Calu3 (cell line): Measurements from ENCODE around the gene ECI1. TPM values are rescaled to one million over a fixed set of nuclear protein-coding genes. Genes with fewer than 3 reads are reported as not detected.

ENCODE experiments used
- BruUV-seq: library from RNA; stranded (reverse); fragments of 400-500 nt; replicated peaks from 2 replicates; lab custom pipeline; 2021; lab: Mats Ljungman, UMichigan
- CTCF ChIA-PET: fragments of 300-600 bp; sonication (Branson Sonifier 250); formaldehyde crosslinking; loops from one replicate; lab custom pipeline; 2022; ENCODE audit warnings: antibody characterized with exemption; lab: Charles Lee
- DNase-seq: peaks from one replicate; pipeline ENCODE4 v3.0.0; 2022
- H3K27ac Mint-ChIP-seq: one replicate; pipeline ENCODE4 v1.8.0; 2022; ENCODE audit warnings: mixed read lengths; ENCODE audit not compliant: unreplicated experiment
- H3K27me3 Mint-ChIP-seq: one replicate; pipeline ENCODE4 v1.8.0; 2022; ENCODE audit warnings: mixed read lengths; ENCODE audit not compliant: unreplicated experiment
- H3K36me3 Mint-ChIP-seq: one replicate; pipeline ENCODE4 v1.8.0; 2022; ENCODE audit warnings: mild to moderate bottlenecking, moderate library complexity, mixed read lengths; ENCODE audit not compliant: insufficient read depth, unreplicated experiment
- H3K4me1 Mint-ChIP-seq: one replicate; pipeline ENCODE4 v1.8.0; 2022; ENCODE audit warnings: mild to moderate bottlenecking, low read depth, mixed read lengths; ENCODE audit not compliant: unreplicated experiment
- H3K4me3 Mint-ChIP-seq: one replicate; pipeline ENCODE4 v1.8.0; 2022; ENCODE audit warnings: mild to moderate bottlenecking, low read depth, moderate library complexity, mixed read lengths; ENCODE audit not compliant: unreplicated experiment
- H3K9me3 Mint-ChIP-seq: one replicate; pipeline ENCODE4 v1.8.0; 2022; ENCODE audit warnings: low read depth, mixed read lengths; ENCODE audit not compliant: unreplicated experiment
- CTCF ChIP-seq: fragments of 200-600 bp; IDR thresholded peaks from one replicate; pipeline ENCODE4 v1.8.0; 2022; ENCODE audit warnings: antibody characterized with exemption; ENCODE audit not compliant: unreplicated experiment
- intact Hi-C: fragments of 100-400 bp; cut with micrococcal nuclease; formaldehyde crosslinking; loops from one replicate; pipeline ENCODE4 v1.10.0; 2022; ENCODE audit not compliant: unreplicated experiment
- total RNA-seq: library from RNA; stranded (reverse); gene quantifications from 2 replicates; pipeline ENCODE4 v1.2.3, GENCODE V29; 2022

ECI1 gene
- total RNA-seq, 1 experiment from 2014 or later: 85.7 TPM

GRCh38 chr16:2196162-2196980 lies 55.0 kb downstream of the ECI1 start, which contains the start of gene CASKIN1:
Gene CASKIN1 (minus strand): TSS chr16:2196605. CDS start chr16:2196432, 173 bp downstream.
- no TSS peak for BruUV-seq

GRCh38 chr16:2195322-2196161 lies 55.8 kb downstream of the ECI1 start:
- Mint-ChIP-seq H3K36me3 (peaks cover 20% of the 10 kb centered on the region), H3K4me3 (peak overlapping the region; percentile 58), H3K4me1 (peaks cover 10% of the 10 kb centered on the region), H3K27ac (no peak overlapping the region), H3K9me3 (no peaks in the 10 kb centered on the region), H3K27me3 (peaks cover 92% of the 10 kb centered on the region)
- no peak for DNase-seq
- intact Hi-C loops: no loop called here
- CTCF ChIA-PET: interaction anchor here (0.8 to 2.4 kb wide), 10 partner anchors 8 to 469 kb away, joined by 3 to 27 read pairs (median 4); partner anchors contain the start of genes ECI1, PGP and TRAF7
- no peak for TF ChIP-seq CTCF
- BruUV-seq: no TSS peak

More at GRCh38 chr16:2196162-2196980, 55.0 kb downstream of the ECI1 start, which contains the start of gene CASKIN1:
- peaks cover 20% of the 10 kb centered on the region for H3K36me3 Mint-ChIP-seq
- H3K4me3 Mint-ChIP-seq: peak within 1 kb of the TSS; percentile 62
- CTCF ChIA-PET: interaction anchor here (2.4 kb wide), 1 partner anchor 305 kb away, joined by 9 read pairs; no protein-coding TSS in a partner anchor
- intact Hi-C loops: no loop called here
- no peaks in the 10 kb centered on the region for H3K9me3 Mint-ChIP-seq
- peak; percentile 36 for DNase-seq
- H3K27me3 Mint-ChIP-seq: peaks cover 96% of the 10 kb centered on the region
- no peak for TF ChIP-seq CTCF
- no peak within 1 kb of the TSS for H3K27ac Mint-ChIP-seq
- peaks cover 10% of the 10 kb centered on the region for H3K4me1 Mint-ChIP-seq

GRCh38 chr16:2194852-2195321 lies 56.5 kb downstream of the ECI1 start:
- peak overlapping the region; percentile 58 for H3K4me3 Mint-ChIP-seq
- peaks cover 20% of the 10 kb centered on the region for H3K36me3 Mint-ChIP-seq
- H3K9me3 Mint-ChIP-seq: no peaks in the 10 kb centered on the region
- peak; percentile 76 for TF ChIP-seq CTCF
- intact Hi-C loops: no loop called here
- no peak overlapping the region for H3K27ac Mint-ChIP-seq
- no TSS peak for BruUV-seq
- DNase-seq: peak; percentile 77
- CTCF ChIA-PET: interaction anchor here (0.8 to 2.4 kb wide), 11 partner anchors 8 to 470 kb away, joined by 3 to 27 read pairs (median 4); partner anchors contain the start of genes ECI1, PGP and TRAF7
- H3K4me1 Mint-ChIP-seq: peaks cover 10% of the 10 kb centered on the region
- peaks cover 85% of the 10 kb centered on the region for H3K27me3 Mint-ChIP-seq
